ENCODE data around the gene LRRD1.
A peak's percentile ranks its signal among the peaks of the same experiment; 100 is the strongest.

The LRRD1 gene

GRCh38 chr7:92178928-92179924 lies at the start of gene LRRD1:
Gene LRRD1, minus strand, starts transcription at chr7:92179142. Its CDS starts 13,940 bp downstream, at chr7:92165202.
- POLR2A ChIA-PET (ENCODE audit: low non-redundant PET), result no interaction called here
- DNase-seq (ENCODE audit: low spot score), result peak; percentile 81
- CTCF ChIA-PET, result interaction anchor here (0.6 to 1.1 kb wide), 7 partner anchors 15 to 1090 kb away, joined by 3 to 7 read pairs (median 3); no protein-coding TSS in a partner anchor
- no peak within 1 kb of the TSS for H3K27ac ChIP-seq
- TF ChIP-seq, protein P1, sequence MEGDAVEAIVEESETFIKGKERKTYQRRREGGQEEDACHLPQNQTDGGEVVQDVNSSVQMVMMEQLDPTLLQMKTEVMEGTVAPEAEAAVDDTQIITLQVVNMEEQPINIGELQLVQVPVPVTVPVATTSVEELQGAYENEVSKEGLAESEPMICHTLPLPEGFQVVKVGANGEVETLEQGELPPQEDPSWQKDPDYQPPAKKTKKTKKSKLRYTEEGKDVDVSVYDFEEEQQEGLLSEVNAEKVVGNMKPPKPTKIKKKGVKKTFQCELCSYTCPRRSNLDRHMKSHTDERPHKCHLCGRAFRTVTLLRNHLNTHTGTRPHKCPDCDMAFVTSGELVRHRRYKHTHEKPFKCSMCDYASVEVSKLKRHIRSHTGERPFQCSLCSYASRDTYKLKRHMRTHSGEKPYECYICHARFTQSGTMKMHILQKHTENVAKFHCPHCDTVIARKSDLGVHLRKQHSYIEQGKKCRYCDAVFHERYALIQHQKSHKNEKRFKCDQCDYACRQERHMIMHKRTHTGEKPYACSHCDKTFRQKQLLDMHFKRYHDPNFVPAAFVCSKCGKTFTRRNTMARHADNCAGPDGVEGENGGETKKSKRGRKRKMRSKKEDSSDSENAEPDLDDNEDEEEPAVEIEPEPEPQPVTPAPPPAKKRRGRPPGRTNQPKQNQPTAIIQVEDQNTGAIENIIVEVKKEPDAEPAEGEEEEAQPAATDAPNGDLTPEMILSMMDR (conservative IDR thresholded peaks at IDR 0.05; ENCODE audit: low read depth), result peak; percentile 99

DNA sequence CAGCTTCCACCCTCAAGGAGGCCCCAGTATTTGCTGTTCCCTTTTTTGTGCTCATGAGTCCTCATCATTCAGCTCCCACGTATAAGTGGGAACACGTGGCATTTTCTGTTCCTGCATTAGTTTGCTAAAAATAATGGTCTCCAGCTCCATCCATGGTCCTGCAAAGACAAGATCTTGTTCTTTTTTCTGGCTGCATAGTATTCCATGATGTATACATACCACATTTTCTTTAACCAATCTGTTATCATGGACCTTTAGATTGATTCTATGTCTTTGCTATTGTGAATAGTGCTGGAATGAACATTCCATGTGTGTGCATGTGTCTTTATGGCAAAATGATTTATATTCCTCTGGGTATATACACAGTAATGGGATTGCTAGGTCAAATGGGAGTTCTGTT lies 49.8 kb upstream of the LRRD1 start:
- TF ChIP-seq, protein P1 (conservative IDR thresholded peaks at IDR 0.05; ENCODE audit: low read depth), result no peak
- CTCF ChIA-PET, result no interaction called here
- no peak overlapping the region for H3K27ac ChIP-seq
- DNase-seq (ENCODE audit: low spot score), result no peak
- POLR2A ChIA-PET (ENCODE audit: low non-redundant PET), result no interaction called here

GRCh38 chr7:92228100-92228499 lies 49.2 kb upstream of the LRRD1 start:
- no peak for DNase-seq (ENCODE audit: low spot score)
- no peak overlapping the region for H3K27ac ChIP-seq
- CTCF ChIA-PET, result no interaction called here
- TF ChIP-seq, protein P1 (conservative IDR thresholded peaks at IDR 0.05; ENCODE audit: low read depth), result no peak
- POLR2A ChIA-PET (ENCODE audit: low non-redundant PET), result no interaction called here

DNA sequence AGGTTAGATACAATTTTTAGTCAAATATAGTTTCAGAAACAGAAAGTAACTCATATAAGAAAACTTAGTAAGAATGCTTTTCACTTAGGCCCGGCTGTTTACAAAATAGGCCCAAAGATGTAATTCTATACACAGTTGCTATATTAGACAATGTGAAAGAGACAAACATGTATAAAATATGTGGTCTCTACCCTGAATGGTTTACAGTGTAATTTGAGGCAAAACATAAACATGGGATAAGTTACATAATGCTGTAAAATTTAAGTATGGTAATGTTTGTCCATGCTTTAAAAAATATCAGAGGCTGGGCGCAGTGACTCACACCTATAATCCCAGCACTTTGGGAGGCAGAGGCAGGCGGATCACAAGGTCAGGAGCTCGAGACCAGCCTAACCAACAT lies 48.0 kb upstream of the LRRD1 start:
- H3K27ac ChIP-seq, result peak overlapping the region; percentile 5; the same call in 1 of the 2 replicates
- CTCF ChIA-PET, result no interaction called here
- no peak for DNase-seq (ENCODE audit: low spot score)
- POLR2A ChIA-PET (ENCODE audit: low non-redundant PET), result no interaction called here
- TF ChIP-seq, protein P1 (conservative IDR thresholded peaks at IDR 0.05; ENCODE audit: low read depth), result no peak

- TF ChIP-seq, protein P1 (conservative IDR thresholded peaks at IDR 0.05; ENCODE audit: low read depth), result no peak
- no peak for DNase-seq (ENCODE audit: low spot score)
- no peak overlapping the region for H3K27ac ChIP-seq
- POLR2A ChIA-PET (ENCODE audit: low non-redundant PET), result no interaction called here
- CTCF ChIA-PET, result no interaction called here
Measured at GRCh38 chr7:92221766-92222165, 42.8 kb upstream of the LRRD1 start.

- ChIA-PET CTCF (interaction anchor here (0.8 kb wide), 1 partner anchor 139 kb away, joined by 3 read pairs; no protein-coding TSS in a partner anchor), POLR2A (ENCODE audit: low non-redundant PET) (no interaction called here)
- no peak for DNase-seq (ENCODE audit: low spot score)
- TF ChIP-seq, protein P1 (conservative IDR thresholded peaks at IDR 0.05; ENCODE audit: low read depth), result no peak
- no peak overlapping the region for H3K27ac ChIP-seq
Measured at GRCh38 chr7:92206672-92207071, 27.7 kb upstream of the LRRD1 start.

Data from RWPE1 (cell line).